Trophoblast cell (in vitro differentiated cells and primary cell): ENCODE measurements around the gene RPRML.

Source experiments
- DNase-seq, 2 donors: peaks; one replicate each; pipeline ENCODE4 v3.0.0-alpha.2; 2016
- H2AFZ ChIP-seq: 2 replicates; pipeline ENCODE4 v1.6.1; 2013; ENCODE audit warnings: low read length, moderate library complexity, mild to moderate bottlenecking; ENCODE audit not compliant: insufficient read depth, poor library complexity
- H2AK5ac ChIP-seq: 2 replicates; pipeline ENCODE4 v1.6.1; 2013; ENCODE audit warnings: mild to moderate bottlenecking, low read length
- H2BK120ac ChIP-seq: 2 replicates; pipeline ENCODE4 v1.6.1; 2013; ENCODE audit warnings: low read length, mild to moderate bottlenecking, moderate library complexity; ENCODE audit not compliant: insufficient read depth, poor library complexity
- H2BK12ac ChIP-seq: 2 replicates; pipeline ENCODE4 v1.6.1; 2013; ENCODE audit warnings: mild to moderate bottlenecking, low read length, moderate library complexity
- H2BK5ac ChIP-seq: 2 replicates; pipeline ENCODE4 v1.6.1; 2013; ENCODE audit warnings: low read length, low read depth, moderate library complexity, mild to moderate bottlenecking; ENCODE audit not compliant: poor library complexity
- H3K14ac ChIP-seq: 2 replicates; pipeline ENCODE4 v1.6.1; 2013; ENCODE audit warnings: mild to moderate bottlenecking, low read length
- H3K18ac ChIP-seq: 2 replicates; pipeline ENCODE4 v1.6.1; 2013; ENCODE audit warnings: mild to moderate bottlenecking, low read length
- H3K23ac ChIP-seq: 2 replicates; pipeline ENCODE4 v1.6.1; 2013; ENCODE audit warnings: low read length
- H3K27ac ChIP-seq: 2 replicates; pipeline ENCODE4 v1.5.1; 2013; ENCODE audit warnings: low read depth, mild to moderate bottlenecking, inconsistent platforms, low read length, moderate library complexity
- H3K27me3 ChIP-seq: 2 replicates; pipeline ENCODE4 v1.6.1; 2013; ENCODE audit warnings: inconsistent platforms, mild to moderate bottlenecking, low read length, moderate library complexity; ENCODE audit not compliant: insufficient read depth
- H3K36me3 ChIP-seq, 2 experiments: 1 replicate in 1 of 2; 2 replicates in 1 of 2; pipeline ENCODE4 v1.6.1; 2013; ENCODE audit warnings: low read length in 2 of 2, mild to moderate bottlenecking in 2 of 2, moderate library complexity in 1 of 2; ENCODE audit not compliant: insufficient read depth in 2 of 2, control insufficient read depth in 1 of 2
- H3K4ac ChIP-seq: 2 replicates; pipeline ENCODE4 v1.6.1; 2013; ENCODE audit warnings: low read depth, mild to moderate bottlenecking, low read length, moderate library complexity
- H3K4me1 ChIP-seq, 2 experiments: 1 replicate in 1 of 2; 2 replicates in 1 of 2; pipeline ENCODE4 v1.6.1; 2013; ENCODE audit warnings: low read length in 2 of 2, mild to moderate bottlenecking in 2 of 2, moderate library complexity in 1 of 2; ENCODE audit not compliant: insufficient read depth in 2 of 2, control insufficient read depth in 1 of 2
- H3K4me2 ChIP-seq: 2 replicates; pipeline ENCODE4 v1.6.1; 2013; ENCODE audit warnings: inconsistent platforms, mild to moderate bottlenecking, low read length, moderate library complexity
- H3K4me3 ChIP-seq: 2 replicates; pipeline ENCODE4 v1.5.1; 2013; ENCODE audit warnings: mild to moderate bottlenecking, low read depth, low read length, inconsistent platforms
- H3K79me1 ChIP-seq: one replicate; pipeline ENCODE4 v1.6.1; 2013; ENCODE audit warnings: low read length
- H3K79me2 ChIP-seq: 2 replicates; pipeline ENCODE4 v1.6.1; 2013; ENCODE audit warnings: low read length, mild to moderate bottlenecking; ENCODE audit not compliant: control insufficient read depth, insufficient read depth, poor library complexity
- H3K9ac ChIP-seq: 2 replicates; pipeline ENCODE4 v1.6.1; 2013; ENCODE audit warnings: mild to moderate bottlenecking, low read length
- H3K9me3 ChIP-seq: 2 replicates; pipeline ENCODE4 v1.6.1; 2013; ENCODE audit warnings: low read depth, mild to moderate bottlenecking, control low read depth, inconsistent platforms, low read length; ENCODE audit not compliant: insufficient read depth
- H4K12ac ChIP-seq: 2 replicates; pipeline ENCODE4 v1.6.1; 2013; ENCODE audit warnings: low read depth, mild to moderate bottlenecking, low read length, moderate library complexity
- H4K8ac ChIP-seq: 2 replicates; pipeline ENCODE4 v1.6.1; 2013; ENCODE audit warnings: low read depth, mild to moderate bottlenecking, low read length, moderate library complexity
- H4K91ac ChIP-seq: one replicate; pipeline ENCODE4 v1.6.1; 2013; ENCODE audit warnings: low read depth, mild to moderate bottlenecking, low read length, moderate library complexity
- WGBS: extraction: QIAGEN DNeasy Blood & Tissue Kit; methylation state at CpG from one replicate; pipeline ENCODE4 v1.1.7; 2013; ENCODE audit warnings: missing lambda C conversion rate; ENCODE audit not compliant: insufficient read length, insufficient coverage; ENCODE audit errors: extremely low coverage; 5-methylcytosine and 5-hydroxymethylcytosine counted together

The RPRML gene

GRCh38 chr17:46976626-46977270 lies 2.3 kb downstream of the RPRML start:
- Histone ChIP-seq H3K4ac (no peak overlapping the region), H3K36me3 (no peaks in the 10 kb centered on the region), H2AK5ac (no peak overlapping the region), H3K79me1 (peaks cover 1% of the 10 kb centered on the region), H3K9me3 (peaks cover 3% of the 10 kb centered on the region), H3K9ac (no peak overlapping the region), H4K91ac (no peak overlapping the region), H3K79me2 (no peaks in the 10 kb centered on the region), H3K4me1 (peaks cover 17% of the 10 kb centered on the region in 2 experiments), H2BK12ac (no peak overlapping the region), H3K4me3 (no peak overlapping the region), H3K23ac (no peak overlapping the region), H4K12ac (no peak overlapping the region), H3K27me3 (peaks cover 23% of the 10 kb centered on the region), H4K8ac (no peak overlapping the region), H2BK120ac (no peak overlapping the region), H3K27ac (no peak overlapping the region), H2AFZ (no peak overlapping the region), H3K14ac (no peak overlapping the region), H3K18ac (no peak overlapping the region), H3K4me2 (no peak overlapping the region), H2BK5ac (no peak overlapping the region)
- no CpG with 5 or more reads among the region's 14 CpGs for WGBS
- DNase-seq = peak; percentile 58 to 77

GRCh38 chr17:46975287-46975686 lies 3.8 kb downstream of the RPRML start:
- Histone ChIP-seq H3K79me2 (no peaks in the 10 kb centered on the region), H2BK5ac (no peak overlapping the region), H3K4me3 (no peak overlapping the region), H4K91ac (no peak overlapping the region), H3K79me1 (peaks cover 1% of the 10 kb centered on the region), H3K4ac (no peak overlapping the region), H3K18ac (no peak overlapping the region), H3K9me3 (peaks cover 3% of the 10 kb centered on the region), H3K14ac (no peak overlapping the region), H3K9ac (no peak overlapping the region), H2AK5ac (no peak overlapping the region), H2AFZ (no peak overlapping the region), H2BK120ac (no peak overlapping the region), H3K27me3 (peaks cover 23% of the 10 kb centered on the region), H3K36me3 (no peaks in the 10 kb centered on the region), H3K27ac (no peak overlapping the region), H4K8ac (no peak overlapping the region), H3K23ac (no peak overlapping the region), H2BK12ac (no peak overlapping the region), H3K4me2 (no peak overlapping the region), H4K12ac (no peak overlapping the region), H3K4me1 (peaks cover 17% of the 10 kb centered on the region in 2 experiments)
- WGBS = no CpG with 5 or more reads among the region's 4 CpGs
- no peak for DNase-seq

GRCh38 chr17:46974086-46974485 lies 5.0 kb downstream of the RPRML start:
- Histone ChIP-seq H3K9ac (no peak overlapping the region), H3K36me3 (no peaks in the 10 kb centered on the region), H2AK5ac (no peak overlapping the region), H4K12ac (no peak overlapping the region), H3K4me3 (no peak overlapping the region), H3K79me2 (no peaks in the 10 kb centered on the region), H3K23ac (no peak overlapping the region), H3K27me3 (peaks cover 19% of the 10 kb centered on the region), H3K79me1 (peaks cover 1% of the 10 kb centered on the region), H4K8ac (no peak overlapping the region), H3K4me2 (no peak overlapping the region), H3K4ac (no peak overlapping the region), H3K9me3 (peaks cover 3% of the 10 kb centered on the region), H2BK12ac (no peak overlapping the region), H3K14ac (no peak overlapping the region), H3K27ac (no peak overlapping the region), H2BK120ac (no peak overlapping the region), H4K91ac (no peak overlapping the region), H2BK5ac (no peak overlapping the region), H2AFZ (no peak overlapping the region), H3K4me1 (peaks cover 15 to 17% of the 10 kb centered on the region in 2 experiments), H3K18ac (no peak overlapping the region)
- WGBS = no CpG with 5 or more reads among the region's 11 CpGs
- DNase-seq = no peak

- no peak overlapping the region for H3K4ac ChIP-seq
- no peak overlapping the region for H2AFZ ChIP-seq
- H3K79me2 ChIP-seq = no peaks in the 10 kb centered on the region
- H3K4me1 ChIP-seq = peaks cover 3 to 4% of the 10 kb centered on the region in 2 experiments
- H3K4me2 ChIP-seq = no peak overlapping the region
- H2BK120ac ChIP-seq = no peak overlapping the region
- no peak overlapping the region for H4K12ac ChIP-seq
- no peak overlapping the region for H2BK5ac ChIP-seq
- H3K14ac ChIP-seq = no peak overlapping the region
- H2BK12ac ChIP-seq = no peak overlapping the region
- H3K9ac ChIP-seq = no peak overlapping the region
- H2AK5ac ChIP-seq = no peak overlapping the region
- no peaks in the 10 kb centered on the region for H3K79me1 ChIP-seq
- WGBS = no CpG with 5 or more reads among the region's 6 CpGs
- H3K18ac ChIP-seq = no peak overlapping the region
- DNase-seq = no peak
- no peak overlapping the region for H4K91ac ChIP-seq
- peaks cover 4% of the 10 kb centered on the region for H3K27me3 ChIP-seq
- no peak overlapping the region for H4K8ac ChIP-seq
- H3K23ac ChIP-seq = no peak overlapping the region
- H3K9me3 ChIP-seq = peaks cover 1% of the 10 kb centered on the region
- no peak overlapping the region for H3K27ac ChIP-seq
- no peak overlapping the region for H3K4me3 ChIP-seq
- H3K36me3 ChIP-seq = no peaks in the 10 kb centered on the region
Observed at GRCh38 chr17:46972346-46972745, 6.7 kb downstream of the RPRML start.
